ELR (cell line): ENCODE results near the gene SLC16A4.

Experiments
- DNase-seq: peaks from one replicate; pipeline ENCODE4 v3.0.0-alpha.2; 2015; ENCODE audit warnings: low read depth

SLC16A4 gene

GRCh38 chr1:110326826-110327225 is 64.0 kb downstream of the SLC16A4 start:
- DNase-seq: no peak

- no peak for DNase-seq
Observed at GRCh38 chr1:110324667-110325066, 66.2 kb downstream of the SLC16A4 start.

- DNase-seq: no peak
Observed at GRCh38 chr1:110321846-110322245, 69.0 kb downstream of the SLC16A4 start.

DNA sequence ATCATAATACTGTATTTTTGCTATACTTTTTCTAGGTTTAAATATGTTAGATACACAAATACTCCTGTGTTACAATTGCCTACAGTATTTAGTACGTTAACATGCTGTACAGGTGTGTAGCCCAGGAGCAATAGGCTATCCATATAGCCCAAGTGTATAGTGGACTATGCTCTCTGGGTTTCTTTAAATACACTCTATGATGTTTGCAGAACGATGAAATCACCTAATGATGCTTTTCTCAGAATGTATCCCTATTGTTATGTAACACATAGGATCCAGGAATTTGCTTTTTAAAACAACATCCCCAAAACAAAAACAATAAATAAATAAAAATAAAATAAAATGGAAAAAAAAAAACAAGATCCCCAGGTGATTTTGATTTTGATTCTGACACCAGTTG is 69.8 kb downstream of the SLC16A4 start:
- DNase-seq: no peak

GRCh38 chr1:110320168-110320518 is 70.7 kb downstream of the SLC16A4 start:
- no peak for DNase-seq

- DNase-seq: no peak
Observed at GRCh38 chr1:110319332-110320167, 71.3 kb downstream of the SLC16A4 start.

DNA sequence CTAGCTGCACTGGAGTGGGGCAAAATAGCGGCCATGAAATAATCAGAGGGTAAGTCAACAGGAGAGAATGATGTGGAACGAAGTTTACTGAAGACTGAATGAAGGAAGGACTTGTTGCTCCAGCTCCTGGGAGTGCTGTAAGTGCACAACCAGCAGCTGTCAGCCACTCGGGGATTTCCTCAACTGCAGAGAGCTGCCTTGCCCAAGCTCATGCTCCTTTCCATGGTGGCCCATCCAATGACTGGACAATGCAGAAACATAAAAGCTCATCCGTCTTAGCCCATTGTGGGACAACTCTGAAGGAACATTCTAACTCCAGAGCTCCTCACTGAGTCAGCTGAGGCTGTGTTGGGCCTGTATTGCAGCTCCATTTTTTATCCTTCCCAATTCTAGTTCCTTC is 72.8 kb downstream of the SLC16A4 start:
- DNase-seq: no peak

DNA sequence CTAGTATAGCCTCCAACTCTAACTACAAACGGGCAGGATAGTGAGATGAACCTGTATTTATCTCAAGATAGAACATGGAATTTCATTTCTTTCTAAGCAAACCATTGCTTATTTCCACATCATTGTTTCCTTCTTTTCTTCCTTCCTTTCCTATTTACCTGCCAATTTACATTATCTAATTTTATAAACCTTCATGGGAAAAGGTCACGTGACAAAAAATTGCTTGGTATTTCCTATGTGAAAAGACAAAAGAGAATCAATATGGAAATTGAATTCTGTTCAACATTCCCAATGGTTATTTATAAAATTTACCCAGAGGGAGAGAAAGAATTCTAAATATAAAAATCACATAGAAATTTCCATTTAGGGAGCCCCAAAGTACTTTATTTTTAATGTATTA is 74.1 kb downstream of the SLC16A4 start:
- DNase-seq: no peak
